ENCODE measurements around the gene PYGO2.

The PYGO2 gene

DNA sequence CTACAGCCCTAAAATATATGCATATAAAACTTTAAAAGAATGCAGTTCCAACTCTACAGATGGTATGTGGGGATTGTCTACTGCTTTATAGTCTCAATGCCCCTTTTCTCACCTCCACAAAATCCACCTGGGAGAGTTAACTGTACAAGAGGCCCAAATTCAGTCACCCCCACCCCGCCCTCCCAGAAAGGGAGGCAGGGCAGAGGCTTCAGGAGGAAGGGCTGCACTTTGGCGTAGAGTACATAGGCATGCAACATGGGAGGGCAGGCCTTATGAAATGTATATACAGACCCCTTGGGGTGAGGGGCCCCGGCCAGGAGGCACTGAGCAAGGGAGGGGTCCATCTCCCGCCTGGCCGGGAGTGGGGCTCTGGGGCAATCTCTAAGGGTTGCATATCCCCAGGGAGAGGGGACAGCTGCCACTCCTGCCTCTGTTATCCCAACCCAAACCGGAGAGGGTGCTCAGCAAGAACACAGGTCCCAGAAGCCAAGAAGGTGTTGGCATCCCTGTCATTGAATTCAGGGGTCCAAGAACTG, 1.3 kb upstream of the PYGO2 start:
- Histone ChIP-seq H3K36me3 (ENCODE audit: low read length) (peaks cover 3% of the 10 kb centered on the region; the same call in 1 of the 2 replicates), H3K9me2 (replicated peaks; ENCODE audit: insufficient read depth, low read length) (no peaks in the 10 kb centered on the region), H3K4me3 (ENCODE audit: insufficient read depth, low read length, poor library complexity, severe bottlenecking) (peak overlapping the region; percentile 82), H3K4me2 (ENCODE audit: low read depth, low read length, poor library complexity, severe bottlenecking) (peak overlapping the region; percentile 72), H4K20me1 (ENCODE audit: low read depth, low read length) (no peaks in the 10 kb centered on the region), H3K27ac (ENCODE audit: low read depth, low read length) (peak overlapping the region; percentile 91), H3K9ac (ENCODE audit: low read length) (peak overlapping the region; percentile 96), H3F3A (ENCODE audit: insufficient read depth) (peaks cover 27% of the 10 kb centered on the region), H3K9me3 (ENCODE audit: insufficient read depth, low read length) (no peaks in the 10 kb centered on the region), H3K27me3 (ENCODE audit: low read length) (no peaks in the 10 kb centered on the region), H3K79me2 (ENCODE audit: insufficient read depth, low read length) (peaks cover 12% of the 10 kb centered on the region), H2AFZ (ENCODE audit: low read depth, low read length, severe bottlenecking) (no peak overlapping the region)
- no peak for TF ChIP-seq EZH2phosphoT487 (conservative IDR thresholded peaks at IDR 0.05; ENCODE audit: low read length)
- TF ChIP-seq, protein P1, sequence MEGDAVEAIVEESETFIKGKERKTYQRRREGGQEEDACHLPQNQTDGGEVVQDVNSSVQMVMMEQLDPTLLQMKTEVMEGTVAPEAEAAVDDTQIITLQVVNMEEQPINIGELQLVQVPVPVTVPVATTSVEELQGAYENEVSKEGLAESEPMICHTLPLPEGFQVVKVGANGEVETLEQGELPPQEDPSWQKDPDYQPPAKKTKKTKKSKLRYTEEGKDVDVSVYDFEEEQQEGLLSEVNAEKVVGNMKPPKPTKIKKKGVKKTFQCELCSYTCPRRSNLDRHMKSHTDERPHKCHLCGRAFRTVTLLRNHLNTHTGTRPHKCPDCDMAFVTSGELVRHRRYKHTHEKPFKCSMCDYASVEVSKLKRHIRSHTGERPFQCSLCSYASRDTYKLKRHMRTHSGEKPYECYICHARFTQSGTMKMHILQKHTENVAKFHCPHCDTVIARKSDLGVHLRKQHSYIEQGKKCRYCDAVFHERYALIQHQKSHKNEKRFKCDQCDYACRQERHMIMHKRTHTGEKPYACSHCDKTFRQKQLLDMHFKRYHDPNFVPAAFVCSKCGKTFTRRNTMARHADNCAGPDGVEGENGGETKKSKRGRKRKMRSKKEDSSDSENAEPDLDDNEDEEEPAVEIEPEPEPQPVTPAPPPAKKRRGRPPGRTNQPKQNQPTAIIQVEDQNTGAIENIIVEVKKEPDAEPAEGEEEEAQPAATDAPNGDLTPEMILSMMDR (IDR thresholded peaks at IDR 0.05; ENCODE audit: insufficient read depth, low read length, poor library complexity, severe bottlenecking), result no peak

DNA sequence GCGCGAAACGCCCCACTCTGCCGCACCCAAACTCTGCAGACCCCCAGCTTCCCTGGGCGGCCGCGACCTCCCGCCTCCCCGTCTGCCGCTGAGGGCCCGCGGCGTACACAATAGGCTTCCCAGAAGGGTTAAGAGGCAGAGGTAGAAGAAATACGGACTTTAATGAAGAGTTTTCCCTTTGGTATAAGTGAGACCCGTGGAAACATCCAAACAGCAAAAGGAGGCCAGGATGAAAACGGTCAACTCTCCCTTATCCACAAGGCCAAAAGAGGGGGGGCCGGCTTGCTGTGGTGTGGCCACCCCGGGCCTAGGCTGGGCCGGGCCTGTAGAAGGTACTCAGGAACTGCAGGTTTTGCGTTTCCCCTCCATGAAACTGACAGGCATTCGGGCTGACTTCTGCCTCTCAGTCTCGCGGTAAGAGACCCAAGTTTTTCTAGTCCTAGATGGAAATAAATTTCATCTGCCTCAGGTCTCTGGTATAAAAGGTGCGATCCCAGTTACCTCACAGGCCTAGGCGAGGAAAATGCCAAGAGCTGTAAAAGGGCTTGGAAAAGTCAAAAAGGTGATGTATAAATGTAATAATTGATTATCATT, 671 bp upstream of the PYGO2 start:
- Histone ChIP-seq H4K20me1 (ENCODE audit: low read depth, low read length) (no peaks in the 10 kb centered on the region), H3K9me3 (ENCODE audit: insufficient read depth, low read length) (no peaks in the 10 kb centered on the region), H3F3A (ENCODE audit: insufficient read depth) (peaks cover 33% of the 10 kb centered on the region), H3K4me2 (ENCODE audit: low read depth, low read length, poor library complexity, severe bottlenecking) (peak overlapping the region; percentile 72), H2AFZ (ENCODE audit: low read depth, low read length, severe bottlenecking) (peak overlapping the region; percentile 44), H3K79me2 (ENCODE audit: insufficient read depth, low read length) (peaks cover 12% of the 10 kb centered on the region), H3K27me3 (ENCODE audit: low read length) (no peaks in the 10 kb centered on the region), H3K36me3 (ENCODE audit: low read length) (peaks cover 3% of the 10 kb centered on the region; the same call in 1 of the 2 replicates), H3K9me2 (replicated peaks; ENCODE audit: insufficient read depth, low read length) (no peaks in the 10 kb centered on the region), H3K4me3 (ENCODE audit: insufficient read depth, low read length, poor library complexity, severe bottlenecking) (peak overlapping the region; percentile 82), H3K27ac (ENCODE audit: low read depth, low read length) (peak overlapping the region; percentile 91), H3K9ac (ENCODE audit: low read length) (peak overlapping the region; percentile 96)
- no peak for TF ChIP-seq EZH2phosphoT487 (conservative IDR thresholded peaks at IDR 0.05; ENCODE audit: low read length)
- TF ChIP-seq, protein P1 (IDR thresholded peaks at IDR 0.05; ENCODE audit: insufficient read depth, low read length, poor library complexity, severe bottlenecking), result no peak

DNA sequence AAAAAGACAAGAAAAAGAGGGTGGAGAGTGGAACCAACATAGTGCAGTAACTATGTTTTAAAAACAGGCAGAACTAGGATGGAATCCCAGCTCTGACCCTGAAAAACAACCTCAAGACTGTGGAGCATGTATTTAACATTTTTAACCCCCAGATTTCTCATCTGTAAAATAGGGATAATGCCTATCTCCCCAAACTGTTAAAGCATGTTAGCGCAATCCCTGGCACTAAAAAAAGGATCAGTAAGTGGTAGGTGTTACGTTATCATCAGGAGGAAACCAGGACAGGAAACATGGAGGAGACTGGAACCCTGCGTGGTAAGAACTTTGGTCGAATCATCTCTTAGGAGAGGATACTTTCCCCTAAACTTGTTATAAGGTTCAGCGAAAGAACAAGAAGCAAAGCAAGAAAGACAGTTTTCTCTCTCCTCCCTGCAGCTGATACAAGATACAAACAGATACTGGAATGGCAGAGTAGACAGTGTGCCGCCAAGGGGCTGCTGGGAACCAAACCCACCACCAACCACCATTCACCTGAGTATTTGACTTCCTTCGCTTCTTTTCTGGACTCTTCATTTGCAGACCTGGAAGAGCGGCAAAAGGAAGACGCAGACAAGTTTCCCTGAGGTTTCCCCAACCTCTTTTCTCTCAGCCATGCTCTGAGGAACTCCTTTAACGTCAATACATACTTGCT, 991 bp downstream of the PYGO2 start:
- H3K27me3 ChIP-seq (ENCODE audit: low read length), result no peaks in the 10 kb centered on the region
- peaks cover 3% of the 10 kb centered on the region; the same call in 1 of the 2 replicates for H3K36me3 ChIP-seq (ENCODE audit: low read length)
- H3K9me3 ChIP-seq (ENCODE audit: insufficient read depth, low read length), result no peaks in the 10 kb centered on the region
- H2AFZ ChIP-seq (ENCODE audit: low read depth, low read length, severe bottlenecking), result no peak overlapping the region
- TF ChIP-seq, protein P1 (IDR thresholded peaks at IDR 0.05; ENCODE audit: insufficient read depth, low read length, poor library complexity, severe bottlenecking), result no peak
- no peak for TF ChIP-seq EZH2phosphoT487 (conservative IDR thresholded peaks at IDR 0.05; ENCODE audit: low read length)
- peak overlapping the region; percentile 91 for H3K27ac ChIP-seq (ENCODE audit: low read depth, low read length)
- H3K4me3 ChIP-seq (ENCODE audit: insufficient read depth, low read length, poor library complexity, severe bottlenecking), result peak overlapping the region; percentile 82
- H3F3A ChIP-seq (ENCODE audit: insufficient read depth), result peaks cover 36% of the 10 kb centered on the region
- H3K79me2 ChIP-seq (ENCODE audit: insufficient read depth, low read length), result peaks cover 12% of the 10 kb centered on the region
- H3K4me2 ChIP-seq (ENCODE audit: low read depth, low read length, poor library complexity, severe bottlenecking), result peak overlapping the region; percentile 72
- peak overlapping the region; percentile 96 for H3K9ac ChIP-seq (ENCODE audit: low read length)
- no peaks in the 10 kb centered on the region for H3K9me2 ChIP-seq (replicated peaks; ENCODE audit: insufficient read depth, low read length)
- H4K20me1 ChIP-seq (ENCODE audit: low read depth, low read length), result no peaks in the 10 kb centered on the region
